Daoy (cell line): ENCODE data around the gene TOM1. TPM values are rescaled to one million over a fixed set of nuclear protein-coding genes. Genes with fewer than 3 reads are reported as not detected.

Source experiments
- DNase-seq: peaks from one replicate; pipeline ENCODE4 v3.0.0-alpha.2; 2015; ENCODE audit warnings: low read depth
- total RNA-seq: library from RNA; depleted of rRNA; stranded (reverse); fragments of >200 nt; shearing (Covaris generic); gene quantifications from 2 replicates; pipeline ENCODE4 v1.2.3, GENCODE V29; 2014

TOM1 gene
- total RNA-seq, 1 experiment from 2014 or later: 25.8 TPM

DNA sequence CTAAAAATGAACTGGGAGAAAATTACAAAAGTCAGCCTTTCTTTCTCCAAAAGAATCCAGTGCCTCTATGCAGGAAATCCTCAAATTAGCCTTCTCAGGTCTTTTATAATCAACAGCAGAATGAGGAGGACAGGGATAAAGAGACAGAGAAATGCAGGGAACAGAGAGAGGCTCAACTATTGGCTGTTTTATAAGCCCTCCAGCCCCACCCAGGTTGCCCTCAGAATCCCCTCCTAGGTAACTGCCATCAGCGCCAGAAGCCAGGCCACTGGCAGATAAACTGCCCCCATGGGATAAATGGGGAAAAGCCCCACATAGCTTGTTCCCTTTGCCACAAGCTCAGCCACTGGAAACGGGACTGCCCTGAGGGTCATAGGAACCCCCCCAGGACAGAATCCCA lies 70.3 kb downstream of the TOM1 start:
- DNase-seq: no peak

DNA sequence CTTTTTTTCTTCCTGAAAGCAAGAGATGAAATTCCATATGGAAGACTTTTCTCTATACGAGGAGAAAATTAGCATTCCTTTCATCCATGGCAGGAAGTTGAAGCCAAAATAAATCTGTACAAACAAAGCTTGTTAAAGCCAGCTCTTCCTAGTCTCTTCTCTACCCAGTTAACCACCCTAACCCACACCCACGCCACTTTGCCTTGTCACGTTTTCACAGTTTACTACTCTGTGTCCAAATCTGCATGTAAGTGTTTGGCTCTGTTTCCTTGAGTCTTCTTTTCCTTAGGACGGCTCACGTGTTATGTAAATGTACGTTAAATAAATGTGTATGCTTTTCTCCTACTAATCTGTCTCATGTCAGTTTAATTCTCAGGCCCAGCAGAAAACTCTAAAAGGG lies 74.1 kb downstream of the TOM1 start:
- no peak for DNase-seq

DNA sequence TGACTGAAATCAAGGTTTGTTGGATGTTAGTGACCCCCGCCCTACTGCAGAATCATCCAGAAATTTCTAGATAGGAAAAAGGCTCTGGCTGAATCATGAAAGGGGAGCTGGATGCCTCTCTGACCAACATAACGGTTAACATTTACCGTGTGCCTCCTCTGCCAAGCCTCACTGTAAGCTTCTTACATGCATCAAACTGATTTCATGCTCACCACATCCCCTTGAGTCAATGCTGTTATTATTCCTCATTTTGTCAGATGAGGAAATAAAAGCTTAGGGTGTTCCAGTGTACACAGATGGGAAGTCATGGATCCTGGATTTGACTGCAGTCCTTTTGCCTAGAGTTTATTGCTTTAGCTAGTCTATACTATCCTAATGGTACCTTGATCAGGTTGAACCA lies 75.3 kb downstream of the TOM1 start:
- peak; percentile 78 for DNase-seq

DNA sequence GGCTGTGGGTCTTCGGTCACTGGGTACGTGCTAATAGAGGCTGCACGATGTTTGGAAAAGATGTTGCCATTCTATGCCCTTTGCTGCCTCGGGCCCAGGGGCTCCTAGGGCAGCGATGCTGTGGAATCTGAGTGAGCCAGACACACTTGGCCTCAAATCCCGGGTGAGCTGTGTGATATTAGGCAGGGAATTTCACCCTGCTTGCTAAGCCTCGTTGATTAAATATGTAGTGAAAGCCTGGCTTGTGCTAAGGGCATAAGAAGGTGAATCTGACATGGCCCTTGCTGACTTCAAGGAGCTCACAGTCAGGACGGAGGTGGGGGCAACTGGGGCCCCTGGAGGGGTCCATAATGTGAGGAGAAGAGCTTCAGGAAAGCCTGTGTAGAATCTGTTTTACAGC lies 75.8 kb downstream of the TOM1 start:
- DNase-seq: no peak

DNA sequence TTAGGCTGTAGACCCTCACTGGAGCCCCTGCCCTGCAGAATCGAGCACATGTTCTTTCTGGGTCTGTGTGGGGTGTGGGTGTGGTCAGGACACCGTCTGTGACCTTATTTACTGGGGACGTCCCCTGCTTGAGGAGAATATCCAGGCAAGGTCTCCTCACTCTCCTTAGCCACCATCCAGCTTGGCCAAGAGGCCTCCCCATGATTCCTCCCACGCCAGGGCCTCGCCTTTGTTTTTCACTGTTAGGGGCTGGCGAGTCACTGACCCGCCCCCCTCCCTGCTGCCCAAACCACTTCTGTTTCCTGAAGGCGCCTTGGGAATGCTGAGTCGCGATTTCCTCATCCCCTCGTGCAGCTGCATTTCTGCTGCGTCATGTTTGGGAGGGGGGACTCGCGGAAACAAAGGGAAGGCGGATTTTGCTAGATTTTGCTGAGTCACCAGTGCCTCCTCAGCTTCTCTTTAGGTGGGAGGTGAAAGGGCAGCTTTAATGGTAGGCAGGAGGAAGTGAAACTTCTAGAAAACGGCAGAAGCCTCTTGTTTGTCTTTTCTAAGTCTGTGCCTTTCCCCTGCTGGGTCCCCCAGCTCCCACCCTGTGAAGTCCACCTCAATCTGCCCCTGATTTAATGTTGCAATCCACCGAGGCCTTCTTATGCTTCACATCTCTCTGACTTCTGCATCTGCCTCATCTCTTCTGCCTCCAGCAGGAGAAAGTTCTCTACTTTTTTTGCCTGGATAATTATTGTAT lies 77.2 kb downstream of the TOM1 start:
- DNase-seq: peak; percentile 98

DNA sequence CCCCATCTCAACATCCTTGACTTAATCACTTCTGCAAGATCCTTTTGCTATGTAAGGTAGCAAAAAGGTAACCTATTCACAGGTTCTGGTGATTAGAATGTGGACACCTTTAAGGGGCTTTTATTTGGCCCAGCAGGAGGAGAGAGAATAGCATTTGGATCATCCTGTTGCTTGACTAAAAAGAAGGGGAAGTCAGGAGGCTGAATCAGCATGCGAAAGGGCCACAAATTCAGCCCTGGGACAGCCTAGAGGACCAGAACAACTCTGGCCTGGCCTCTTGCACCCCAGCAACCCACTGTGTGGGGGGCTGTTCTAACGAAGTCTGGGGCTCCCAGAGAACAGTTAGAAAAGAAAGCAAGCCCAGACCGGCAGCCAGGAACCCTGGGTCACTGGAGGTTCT lies 78.0 kb downstream of the TOM1 start:
- no peak for DNase-seq

DNA sequence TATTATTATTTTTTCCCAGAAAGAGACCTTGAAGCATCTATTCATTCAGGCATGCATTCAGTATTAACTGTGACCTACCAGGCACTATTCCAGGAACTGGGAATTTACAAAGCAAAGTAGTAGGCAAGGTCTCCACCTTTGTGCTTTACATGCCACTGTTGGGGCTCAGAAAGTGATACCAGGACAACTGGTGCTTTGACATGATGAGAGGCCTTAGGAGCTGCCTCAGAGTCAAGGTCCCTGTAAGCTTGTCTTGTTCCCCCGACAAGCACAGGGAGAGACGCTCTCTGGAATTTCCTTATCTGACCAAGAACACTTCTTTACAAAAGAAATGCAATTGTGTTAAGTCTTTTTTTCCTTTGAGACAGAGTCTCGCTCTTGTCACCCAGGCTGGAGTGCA lies 78.9 kb downstream of the TOM1 start:
- no peak for DNase-seq

DNA sequence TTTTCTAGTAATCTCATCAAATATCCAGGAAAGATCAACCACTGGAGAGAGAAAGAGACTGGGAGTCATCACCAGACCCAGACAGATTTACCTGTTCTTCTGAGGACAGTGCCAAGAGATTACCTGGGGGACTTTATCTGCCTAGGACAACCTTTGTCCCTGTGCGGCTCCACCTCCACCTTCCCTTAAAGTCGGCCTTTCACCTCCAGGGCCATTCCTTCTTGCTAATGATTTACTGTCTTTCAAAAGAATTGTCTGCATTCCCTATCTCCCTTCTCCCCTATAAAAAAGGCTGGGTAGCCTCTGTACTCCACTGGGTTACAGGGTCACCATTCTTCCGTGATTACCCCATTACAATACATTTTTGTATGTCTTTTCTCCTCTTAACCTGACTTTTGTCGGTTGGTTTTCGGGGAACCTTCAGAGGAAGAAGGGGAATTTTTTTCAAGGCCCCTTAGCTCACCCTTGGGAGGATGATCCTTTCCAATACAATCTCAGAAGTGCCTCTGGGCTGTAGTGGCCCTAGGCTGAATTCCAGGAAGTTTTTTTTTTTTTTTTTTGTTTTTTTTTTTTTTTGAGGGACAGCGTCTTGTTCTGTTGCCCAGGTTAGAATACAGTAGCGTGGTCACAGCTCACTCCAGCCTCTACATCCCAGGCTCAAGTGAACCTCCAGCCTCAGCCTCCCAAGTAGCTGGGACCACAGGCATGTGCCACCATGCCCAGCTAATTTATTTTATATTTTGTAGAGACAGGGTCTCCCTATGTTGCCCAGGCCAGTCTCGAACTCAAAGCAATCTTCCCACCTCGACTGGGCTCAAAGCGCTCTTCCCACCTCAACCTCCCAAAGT lies 79.7 kb downstream of the TOM1 start:
- DNase-seq: no peak

DNA sequence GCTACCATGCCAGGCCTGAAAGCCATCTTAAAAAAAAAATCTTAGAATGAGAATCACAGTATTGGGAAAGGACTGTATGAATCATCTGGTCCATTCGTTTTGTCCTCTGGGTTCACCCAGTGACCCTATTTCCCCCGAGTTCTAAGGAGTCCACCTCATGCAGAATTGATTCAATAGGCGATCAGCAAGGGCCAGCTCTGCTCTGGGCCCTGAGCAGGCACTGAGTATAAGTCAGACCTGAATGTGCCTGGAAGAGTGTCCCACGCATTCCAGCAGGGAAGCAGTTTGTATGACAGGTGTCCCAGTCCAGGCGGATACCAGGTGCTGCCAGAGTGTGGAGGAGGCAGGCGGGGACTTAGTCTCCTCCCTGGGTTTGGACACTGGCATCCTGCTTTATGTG lies 80.3 kb downstream of the TOM1 start:
- no peak for DNase-seq

DNA sequence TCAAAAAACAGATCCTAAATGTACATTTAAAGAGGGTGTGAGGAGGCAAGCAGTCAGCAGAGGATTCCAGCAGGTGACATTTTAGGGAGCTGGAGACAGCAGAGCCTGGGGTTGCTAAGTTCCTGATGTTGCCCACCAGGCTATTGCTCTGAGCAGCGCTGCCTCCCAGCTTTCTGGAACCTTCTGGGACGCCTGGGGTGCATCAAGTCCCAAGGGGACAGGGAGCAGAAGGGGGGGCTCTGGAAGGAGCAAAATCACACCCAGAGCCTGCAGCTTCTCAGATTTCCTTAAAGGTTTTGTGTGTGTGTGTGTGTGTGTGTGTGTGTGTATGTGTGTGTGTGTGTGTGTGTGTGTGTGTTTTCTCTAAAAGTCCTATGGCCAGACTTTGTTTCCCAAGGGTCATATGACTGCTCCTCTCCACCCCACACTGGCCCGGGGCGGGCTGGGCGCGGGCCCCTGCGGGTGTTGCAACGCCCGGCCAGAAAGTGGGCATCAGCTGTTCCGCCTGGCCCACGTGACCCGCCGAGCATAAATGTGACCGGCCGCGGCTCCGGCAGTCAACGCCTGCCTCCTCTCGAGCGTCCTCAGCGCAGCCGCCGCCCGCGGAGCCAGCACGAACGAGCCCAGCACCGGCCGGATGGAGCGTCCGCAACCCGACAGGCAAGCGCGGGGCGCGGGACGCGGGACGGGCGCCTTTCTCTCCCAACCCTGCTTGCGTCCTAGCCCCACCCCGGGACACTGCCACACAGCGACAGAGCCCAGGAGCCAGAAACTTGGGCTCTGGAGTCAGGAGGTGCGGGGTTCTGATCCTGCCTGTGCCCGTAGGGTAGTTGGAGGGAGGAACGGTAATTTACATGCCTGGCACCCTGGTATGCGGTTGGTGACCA lies 81.1 kb downstream of the TOM1 start, which contains the start of gene HMOX1:
TSS of gene HMOX1 (plus strand) at position 560 of the 887 bp plus-strand sequence. CDS start at position 638, 78 bp downstream.
- DNase-seq: peak; percentile 88

DNA sequence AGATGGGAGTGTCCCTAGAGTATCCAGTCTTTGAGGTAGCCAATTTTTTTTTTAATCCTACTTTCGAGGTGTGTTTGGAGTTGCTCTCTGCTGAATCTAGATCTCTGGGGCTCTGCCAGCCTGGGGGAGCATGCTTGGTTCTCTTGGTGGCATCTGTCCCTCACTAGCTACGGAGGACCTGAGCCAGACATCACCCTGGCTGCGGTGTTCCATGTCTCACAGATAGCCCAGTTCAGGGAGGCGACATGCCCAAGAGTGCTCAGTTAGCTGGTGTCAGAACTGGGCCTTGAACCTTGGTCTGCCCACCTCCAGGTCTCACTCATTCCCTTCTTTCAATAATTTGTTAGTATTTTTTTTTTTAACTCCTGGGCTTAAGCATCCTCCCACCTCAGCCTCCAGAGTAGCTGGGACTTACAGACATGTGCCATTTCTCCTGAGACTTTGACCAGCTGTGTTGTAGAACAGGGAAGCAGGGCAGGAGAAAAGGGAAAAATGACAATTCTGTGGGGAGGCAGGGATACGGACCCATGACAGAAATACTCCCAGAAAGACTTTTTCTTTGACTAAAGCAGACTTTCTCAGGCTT lies 81.8 kb downstream of the TOM1 start:
- DNase-seq: no peak

DNA sequence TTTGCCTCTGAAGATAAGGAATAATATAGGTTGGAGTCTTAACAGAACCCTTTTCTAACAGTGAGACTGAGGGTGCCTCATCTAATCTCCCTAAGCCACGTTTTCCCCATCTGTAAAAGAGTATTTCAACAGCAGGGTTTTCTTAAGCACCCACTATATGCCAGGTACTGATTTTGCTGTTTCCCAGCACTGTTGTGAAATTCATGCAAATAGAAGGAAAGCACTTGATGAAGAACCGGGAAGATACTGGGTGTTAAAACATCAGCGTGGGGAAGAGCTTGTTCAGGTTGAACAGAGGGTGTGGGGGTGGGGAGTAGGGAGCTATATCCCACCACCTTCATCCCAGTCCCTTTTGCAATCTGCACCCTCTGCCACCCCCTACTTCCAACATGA lies 84.0 kb downstream of the TOM1 start:
- DNase-seq: no peak

DNA sequence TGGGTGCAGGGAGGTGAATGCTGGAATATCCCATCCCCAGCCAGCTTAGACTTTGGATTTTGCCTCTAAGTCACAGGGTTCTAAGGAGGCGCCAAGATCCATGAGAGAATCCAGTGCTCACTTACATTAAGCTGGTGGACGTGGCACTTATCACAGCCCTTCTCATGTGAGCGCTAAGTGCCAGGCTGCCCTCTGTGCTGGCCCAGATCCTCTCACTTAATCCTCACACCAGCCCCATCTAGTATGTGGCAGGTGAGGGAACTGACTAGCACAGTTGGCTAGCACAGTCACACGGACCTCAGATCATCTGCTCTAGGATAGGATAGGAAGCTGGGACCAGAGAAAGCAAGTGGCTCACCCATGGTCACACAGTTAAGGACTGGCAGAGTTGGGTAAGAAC lies 84.8 kb downstream of the TOM1 start:
- DNase-seq: no peak

DNA sequence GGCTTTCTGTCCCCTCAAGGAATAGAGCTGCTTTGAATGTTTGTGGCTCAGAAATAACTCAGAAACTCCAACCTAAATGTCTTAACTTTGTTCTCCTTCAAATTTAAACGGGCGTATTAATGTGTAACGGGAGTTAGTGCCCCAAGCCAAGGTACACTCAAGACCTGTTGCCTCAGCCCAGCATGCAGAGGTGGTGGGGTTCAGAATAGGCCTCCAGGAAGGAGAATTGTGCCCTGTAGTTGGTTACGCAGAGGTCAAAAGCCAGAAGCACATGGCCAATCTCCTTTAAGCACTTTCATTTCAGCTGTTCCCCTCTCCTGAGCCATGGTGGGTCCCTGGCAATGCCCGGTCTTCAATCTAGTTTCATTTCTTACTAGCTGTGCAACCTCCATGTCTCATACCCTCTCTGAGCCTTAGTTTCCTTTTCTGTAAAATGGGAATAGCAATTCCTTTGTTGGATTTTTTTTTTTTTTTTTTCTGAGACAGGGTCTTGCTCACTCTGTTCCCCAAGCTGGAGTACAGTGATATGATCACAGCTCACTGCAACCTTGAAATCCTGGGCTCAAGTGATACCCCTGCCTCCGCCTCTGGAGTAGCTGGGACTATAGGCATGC lies 85.4 kb downstream of the TOM1 start:
- DNase-seq: no peak

DNA sequence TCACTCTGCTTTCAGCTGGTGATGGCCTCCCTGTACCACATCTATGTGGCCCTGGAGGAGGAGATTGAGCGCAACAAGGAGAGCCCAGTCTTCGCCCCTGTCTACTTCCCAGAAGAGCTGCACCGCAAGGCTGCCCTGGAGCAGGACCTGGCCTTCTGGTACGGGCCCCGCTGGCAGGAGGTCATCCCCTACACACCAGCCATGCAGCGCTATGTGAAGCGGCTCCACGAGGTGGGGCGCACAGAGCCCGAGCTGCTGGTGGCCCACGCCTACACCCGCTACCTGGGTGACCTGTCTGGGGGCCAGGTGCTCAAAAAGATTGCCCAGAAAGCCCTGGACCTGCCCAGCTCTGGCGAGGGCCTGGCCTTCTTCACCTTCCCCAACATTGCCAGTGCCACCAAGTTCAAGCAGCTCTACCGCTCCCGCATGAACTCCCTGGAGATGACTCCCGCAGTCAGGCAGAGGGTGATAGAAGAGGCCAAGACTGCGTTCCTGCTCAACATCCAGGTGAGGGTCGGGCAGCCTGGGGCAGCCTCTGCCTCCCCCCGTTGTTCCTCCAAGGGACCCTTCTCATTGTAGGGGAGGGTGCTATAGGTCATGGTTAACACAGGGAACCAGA lies 87.1 kb downstream of the TOM1 start:
- DNase-seq: no peak

DNA sequence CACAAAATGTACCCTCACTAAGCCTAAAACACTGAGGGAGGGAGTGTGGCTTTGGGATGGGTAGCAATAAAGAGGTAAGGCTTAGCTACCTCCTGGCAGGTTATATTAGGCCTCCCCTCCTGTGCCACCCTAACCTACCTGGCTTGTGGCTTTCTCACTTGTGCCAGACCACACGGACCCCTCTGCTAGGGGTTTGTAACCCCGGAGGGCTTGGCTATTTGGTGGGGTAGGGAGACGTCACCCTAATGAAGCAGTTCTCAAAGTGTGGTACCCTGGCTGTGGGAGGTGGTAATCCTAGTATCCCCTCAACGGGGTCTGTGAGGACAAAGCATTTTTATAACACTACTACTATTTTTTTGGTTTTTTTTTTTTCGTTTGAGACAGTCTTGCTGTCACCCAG lies 91.2 kb downstream of the TOM1 start:
- DNase-seq: no peak

DNA sequence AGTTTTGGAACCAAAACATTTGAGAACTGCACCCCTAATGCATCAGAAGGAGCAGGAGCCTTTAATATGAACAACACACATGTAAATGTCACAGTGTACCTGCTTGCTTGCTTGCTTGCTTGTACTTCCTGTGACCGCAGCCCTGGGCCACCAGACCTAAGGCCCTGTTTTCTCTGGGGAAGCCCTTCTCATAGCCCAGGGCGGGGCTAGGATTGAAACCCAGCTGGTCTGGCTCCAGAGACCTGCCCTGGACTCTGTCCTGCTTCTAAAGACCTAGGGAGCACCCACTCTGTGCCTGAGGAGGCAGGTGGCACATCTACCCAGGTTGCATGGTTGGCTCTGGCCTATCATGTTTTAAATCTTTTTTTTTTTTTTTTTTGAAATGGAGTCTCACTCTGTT lies 92.7 kb downstream of the TOM1 start:
- DNase-seq: no peak

DNA sequence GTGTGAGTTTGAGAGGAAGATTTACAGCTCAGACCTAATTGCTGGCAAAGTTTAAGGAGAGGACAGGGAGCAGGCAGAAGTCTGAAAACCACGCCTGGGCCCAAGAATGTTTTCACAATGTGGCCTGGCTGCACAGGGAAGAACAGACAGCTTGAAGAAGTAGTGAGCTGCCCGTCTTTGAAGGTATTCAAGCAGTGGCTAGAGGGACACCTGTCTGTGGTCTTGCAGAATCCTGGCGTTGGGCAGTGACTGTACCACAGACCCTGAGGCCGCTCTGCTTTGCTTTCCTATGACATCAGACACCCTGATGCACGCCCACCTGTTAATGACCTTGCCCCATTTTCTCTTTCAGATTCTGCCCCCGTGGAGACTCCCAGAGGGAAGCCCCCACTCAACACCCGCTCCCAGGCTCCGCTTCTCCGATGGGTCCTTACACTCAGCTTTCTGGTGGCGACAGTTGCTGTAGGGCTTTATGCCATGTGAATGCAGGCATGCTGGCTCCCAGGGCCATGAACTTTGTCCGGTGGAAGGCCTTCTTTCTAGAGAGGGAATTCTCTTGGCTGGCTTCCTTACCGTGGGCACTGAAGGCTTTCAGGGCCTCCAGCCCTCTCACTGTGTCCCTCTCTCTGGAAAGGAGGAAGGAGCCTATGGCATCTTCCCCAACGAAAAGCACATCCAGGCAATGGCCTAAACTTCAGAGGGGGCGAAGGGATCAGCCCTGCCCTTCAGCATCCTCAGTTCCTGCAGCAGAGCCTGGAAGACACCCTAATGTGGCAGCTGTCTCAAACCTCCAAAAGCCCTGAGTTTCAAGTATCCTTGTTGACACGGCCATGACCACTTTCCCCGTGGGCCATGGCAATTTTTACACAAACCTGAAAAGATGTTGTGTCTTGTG lies 93.7 kb downstream of the TOM1 start:
- DNase-seq: no peak

DNA sequence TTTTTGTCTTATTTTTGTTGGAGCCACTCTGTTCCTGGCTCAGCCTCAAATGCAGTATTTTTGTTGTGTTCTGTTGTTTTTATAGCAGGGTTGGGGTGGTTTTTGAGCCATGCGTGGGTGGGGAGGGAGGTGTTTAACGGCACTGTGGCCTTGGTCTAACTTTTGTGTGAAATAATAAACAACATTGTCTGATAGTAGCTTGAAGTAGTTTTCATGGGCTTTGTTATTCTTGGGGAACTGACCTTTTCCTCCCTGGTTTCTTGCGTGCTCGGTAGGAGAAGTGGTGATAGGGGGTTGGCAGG lies 94.3 kb downstream of the TOM1 start:
- no peak for DNase-seq
